Heart right ventricle (tissue), 16 donors: ENCODE data around the gene RPS6KA3. TPM values are rescaled to one million over a fixed set of nuclear protein-coding genes. Genes with fewer than 3 reads are reported as not detected.

Experiments
- ATAC-seq, 8 donors: fragments of 200-7000 bp; cut with Tn5 transposase; one replicate each; pipeline ENCODE4 v1.9.1; 2020; ENCODE audit warnings: mild to moderate bottlenecking in 8 of 8, moderate library complexity in 8 of 8, moderate number of reproducible peaks in 1 of 8
- DNase-seq, 2 donors: peaks; one replicate each; pipeline ENCODE4 v3.0.0-alpha.2; 2020
- H3K27ac ChIP-seq, 10 donors: fragments of 200-600 bp; sonication (generic) in 2 of 10; one replicate each; pipeline versions ENCODE4 v1.5.0 to v1.8.0; 2020 to 2022; ENCODE audit warnings: mild to moderate bottlenecking in 3 of 10
- H3K27me3 ChIP-seq, 7 donors: fragments of 200-600 bp; one replicate each; pipeline ENCODE4 v1.8.0; 2021 to 2022; ENCODE audit warnings: mild to moderate bottlenecking in 2 of 7
- H3K36me3 ChIP-seq, 9 donors: fragments of 200-600 bp; sonication (generic) in 1 of 9; one replicate each; pipeline versions ENCODE4 v1.5.0 to v1.8.0; 2020 to 2022; ENCODE audit warnings: mild to moderate bottlenecking in 2 of 9
- H3K4me1 ChIP-seq, 9 donors: fragments of 200-600 bp; sonication (generic) in 1 of 9; one replicate each; pipeline versions ENCODE4 v1.5.0 to v1.8.0; 2020 to 2022; ENCODE audit warnings: mild to moderate bottlenecking in 4 of 9
- H3K4me3 ChIP-seq, 10 donors: fragments of 200-600 bp; sonication (generic) in 2 of 10; one replicate each; pipeline versions ENCODE4 v1.5.0 to v1.8.0; 2020 to 2022; ENCODE audit warnings: mild to moderate bottlenecking in 7 of 10, moderate library complexity in 2 of 10
- H3K9me3 ChIP-seq, 11 donors: fragments of 200-600 bp in 10 of 11; sonication (generic) in 2 of 11; one replicate each; pipeline versions ENCODE4 v1.5.0 to v1.8.0; 2013 to 2022; ENCODE audit warnings: mild to moderate bottlenecking in 2 of 11, control low read depth in 1 of 11, moderate library complexity in 1 of 11
- WGBS, 2 donors: extraction: QIAGEN DNeasy Blood & Tissue Kit; methylation state at CpG; one replicate each; pipeline ENCODE4 v1.1.7; 2013; ENCODE audit warnings: inconsistent platforms in 1 of 2; 5-methylcytosine and 5-hydroxymethylcytosine counted together
- intact Hi-C, 10 donors: fragments of 100-400 bp; cut with DNase I; formaldehyde crosslinking; loops; one replicate each; pipeline versions ENCODE4 v1.11.1 to v1.14.2; 2022
- polyA plus RNA-seq, 2 donors: library from polyadenylated mRNA; stranded (reverse); fragments of 200-250 nt; gene quantifications; one replicate each; pipeline ENCODE4 v1.2.3, GENCODE V29; 2013
- total RNA-seq, 10 donors: library from RNA; stranded (reverse); fragmentation: NEBNext Ultra II Directional in 3 of 10; extraction: Animal tissue kit (Norgen Biotek cat#: 25700) in 3 of 10; gene quantifications; one replicate each; pipeline versions ENCODE4 v1.2.1 to v1.2.4, GENCODE V29; 2021 to 2023
- TF ChIP-seq, protein P1 (sequence below), 9 donors: fragments of 200-600 bp; sonication (generic) in 2 of 9; IDR thresholded peaks; one replicate each; pipeline versions ENCODE4 v1.5.0 to v1.8.0; 2021 to 2022; ENCODE audit warnings: antibody characterized with exemption in 9 of 9, mild to moderate bottlenecking in 5 of 9, moderate library complexity in 1 of 9
- donor health status: Arrhythmogenic right ventricular cardiomyopathy.
- donor health status: ischemic (EF 13 %, LVEDD 7.1; RV severe dilation, severe dysfunction).
- donor health status: healthy with polysubstance abuse.
- donor health status: DM: no; HTN: yes; CAD: no.
- donor health status: DM: no; HTN: no; CAD: no.
- donor health status: ischemic (EF 25% LVEDD 6.9; RV normal size, moderate dysfunction).
- donor health status: ischemic (EF 25% LVEDD 5.7; RV mildly dilated, moderate dysfunction).
- donor health status: healthy.
- donor health status: DM: yes; HTN: yes; CAD: no.
- donor health status: Ischemic cardiomyopathy.
- donor health status: ischemic (EF 35%, LVEDD 5.7; RV mildly dilated, moderate dysfunction).
- donor health status: nonischemic (EF 11% LVEDD 7.7; RV severe dilation, severe dysfunction).
- donor health status: DM: yes; HTN: yes; CAD: no.
- donor health status: PGD.
- donor health status: ischemic (EF 29% LVEDD 5.4; RV normal size, mild dysfunction).
- donor health status: nonischemic (EF 23%, LVEDD 6.1; RV moderate dilation, normal function).

The RPS6KA3 gene
- total and polyA plus RNA-seq, 12 donors, result 6.7 to 42.5 (median 35.0) TPM

DNA sequence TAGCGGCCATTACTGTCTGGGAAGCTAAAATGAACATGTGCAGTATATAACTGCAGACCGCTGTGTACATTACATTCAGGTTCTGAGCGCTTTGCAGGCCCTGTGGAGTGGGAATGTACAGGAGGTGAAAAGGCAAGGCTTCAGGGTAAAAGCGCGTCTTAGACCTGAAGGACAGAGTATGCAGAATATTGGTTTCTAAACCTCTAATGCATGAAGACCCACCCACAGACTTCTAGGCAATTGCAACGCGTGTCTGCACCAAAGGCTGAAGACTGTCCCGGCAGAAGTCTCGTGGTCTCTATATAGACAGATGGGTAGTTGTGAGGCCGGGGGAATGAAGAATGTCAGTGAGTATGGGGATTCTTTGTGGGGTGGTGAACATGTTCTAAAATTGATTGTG is 155.4 kb downstream of the RPS6KA3 start:
- no peak for ATAC-seq
- 95 to 97% methylated on average over 10 of the region's 10 CpGs for WGBS, 2 donors
- intact Hi-C loops, result no loop called here

DNA sequence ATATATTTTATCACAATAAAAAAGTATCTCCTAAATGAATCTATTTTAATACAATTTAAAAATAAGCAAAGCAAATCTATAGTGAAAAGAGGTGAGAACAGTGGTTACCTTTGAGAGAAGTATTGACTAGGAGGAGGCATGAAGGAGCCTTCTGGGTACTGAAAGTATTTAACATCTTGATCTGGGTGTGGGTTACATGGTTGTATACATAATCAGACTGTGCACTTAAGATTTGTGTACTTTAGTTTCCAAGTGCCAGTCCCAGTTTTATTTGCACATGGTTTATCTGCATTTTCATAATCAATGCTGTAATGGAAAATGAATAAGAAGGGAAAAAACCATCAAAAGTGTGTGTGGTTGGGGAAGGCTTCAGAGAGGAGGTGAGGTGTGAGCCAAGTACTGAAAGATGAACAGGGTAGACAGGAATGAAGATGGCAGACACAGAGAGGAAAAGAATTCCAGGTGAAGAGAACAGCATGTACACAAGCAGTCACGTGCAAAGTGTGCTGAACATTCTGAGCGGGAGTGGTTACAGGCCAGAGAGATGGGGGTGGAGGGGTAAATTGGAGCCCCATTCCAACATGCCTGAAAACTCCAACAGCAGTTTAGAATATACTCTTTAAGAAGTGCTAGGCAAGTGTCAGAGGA is 164.7 kb downstream of the RPS6KA3 start:
- intact Hi-C loops, result no loop called here
- ATAC-seq (no peak), DNase-seq (no peak)
- TF ChIP-seq, protein P1, sequence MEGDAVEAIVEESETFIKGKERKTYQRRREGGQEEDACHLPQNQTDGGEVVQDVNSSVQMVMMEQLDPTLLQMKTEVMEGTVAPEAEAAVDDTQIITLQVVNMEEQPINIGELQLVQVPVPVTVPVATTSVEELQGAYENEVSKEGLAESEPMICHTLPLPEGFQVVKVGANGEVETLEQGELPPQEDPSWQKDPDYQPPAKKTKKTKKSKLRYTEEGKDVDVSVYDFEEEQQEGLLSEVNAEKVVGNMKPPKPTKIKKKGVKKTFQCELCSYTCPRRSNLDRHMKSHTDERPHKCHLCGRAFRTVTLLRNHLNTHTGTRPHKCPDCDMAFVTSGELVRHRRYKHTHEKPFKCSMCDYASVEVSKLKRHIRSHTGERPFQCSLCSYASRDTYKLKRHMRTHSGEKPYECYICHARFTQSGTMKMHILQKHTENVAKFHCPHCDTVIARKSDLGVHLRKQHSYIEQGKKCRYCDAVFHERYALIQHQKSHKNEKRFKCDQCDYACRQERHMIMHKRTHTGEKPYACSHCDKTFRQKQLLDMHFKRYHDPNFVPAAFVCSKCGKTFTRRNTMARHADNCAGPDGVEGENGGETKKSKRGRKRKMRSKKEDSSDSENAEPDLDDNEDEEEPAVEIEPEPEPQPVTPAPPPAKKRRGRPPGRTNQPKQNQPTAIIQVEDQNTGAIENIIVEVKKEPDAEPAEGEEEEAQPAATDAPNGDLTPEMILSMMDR (IDR thresholded peaks at IDR 0.05), result no peak
- Histone ChIP-seq H3K36me3 (no peaks in the 10 kb centered on the region), H3K4me3 (no peak overlapping the region), H3K4me1 (no peaks in the 10 kb centered on the region), H3K27me3 (peaks cover 0 to 13% (median 0%) of the 10 kb centered on the region in 7 donors), H3K27ac (no peak overlapping the region), H3K9me3 (no peaks in the 10 kb centered on the region)
- 91 to 94% methylated on average over 2 of the region's 2 CpGs for WGBS, 2 donors

More for the DNA sequence above, 155.4 kb downstream of the RPS6KA3 start:
- Histone ChIP-seq H3K4me1 (peaks cover 0 to 5% (median 0%) of the 10 kb centered on the region in 9 donors), H3K36me3 (no peaks in the 10 kb centered on the region), H3K4me3 (no peak overlapping the region), H3K27me3 (peaks cover 0 to 52% (median 0%) of the 10 kb centered on the region in 7 donors), H3K27ac (no peak overlapping the region), H3K9me3 (no peaks in the 10 kb centered on the region)
- TF ChIP-seq, protein P1 (IDR thresholded peaks at IDR 0.05), result no peak
- no peak for DNase-seq

Other genes starting within 250 kb of the RPS6KA3 start
- gene MAP7D2, start 150.0 kb downstream of the RPS6KA3 start, total RNA-seq, result under 1 TPM; 0.19 to 0.82 (median 0.38) TPM
- gene MAP7D2, start 150.0 kb downstream of the RPS6KA3 start, polyA plus RNA-seq, result under 1 TPM; 0.03 to 0.73 TPM
- 100 to 1,000 TPM in 1 of 10 donors, 10 to 100 TPM in 9; 46.0 to 107 (median 59.0) TPM for gene EIF1AX, start 125.1 kb downstream of the RPS6KA3 start, total RNA-seq
- 10 to 100 TPM; 17.8 to 59.8 TPM for gene EIF1AX, start 125.1 kb downstream of the RPS6KA3 start, polyA plus RNA-seq